RWPE2 (cell line): ENCODE results near the gene EEF1AKMT1.
"Not testable (repeated sequence)": the region's sequence is repeated elsewhere in the genome, so short reads cannot be mapped to it uniquely, and the experiment has no call there.

Experiments
- ATAC-seq: fragments of 200-7000 bp; cut with Tn5 transposase; 3 replicates; pipeline ENCODE4 v1.9.1; 2021; ENCODE audit warnings: low read depth
- DNase-seq: peaks from one replicate; pipeline ENCODE4 v3.0.0-alpha.2; 2020; ENCODE audit warnings: low spot score
- H3K27ac ChIP-seq: fragments of 450-650 bp; 2 replicates; pipeline ENCODE4 v1.5.1; 2017; ENCODE audit warnings: mild to moderate bottlenecking; ENCODE audit not compliant: poor library complexity, severe bottlenecking
- H3K27me3 ChIP-seq: fragments of 250-450 bp; sonication (Bioruptor Pico); 2 replicates; pipeline ENCODE4 v1.5.1; 2021; ENCODE audit warnings: mild to moderate bottlenecking, moderate library complexity; ENCODE audit not compliant: insufficient read depth, poor library complexity, severe bottlenecking
- H3K36me3 ChIP-seq: fragments of 250-450 bp; sonication (Bioruptor Pico); 2 replicates; pipeline ENCODE4 v1.5.1; 2020; ENCODE audit warnings: low read depth, mild to moderate bottlenecking, moderate library complexity
- H3K4me1 ChIP-seq: fragments of 250-450 bp; sonication (Bioruptor Pico); 2 replicates; pipeline ENCODE4 v1.5.1; 2021; ENCODE audit warnings: mild to moderate bottlenecking, moderate library complexity; ENCODE audit not compliant: insufficient read depth, poor library complexity, severe bottlenecking
- H3K4me3 ChIP-seq: fragments of 250-450 bp; sonication (Bioruptor Pico); 2 replicates; pipeline ENCODE4 v1.5.1; 2021; ENCODE audit warnings: mild to moderate bottlenecking, moderate library complexity; ENCODE audit not compliant: severe bottlenecking
- H3K9me3 ChIP-seq: fragments of 250-450 bp; sonication (Bioruptor Pico); 2 replicates; pipeline ENCODE4 v1.5.1; 2021; ENCODE audit warnings: mild to moderate bottlenecking, moderate library complexity; ENCODE audit not compliant: severe bottlenecking
- CTCF ChIP-seq: fragments of 450-650 bp; IDR thresholded peaks from one replicate; pipeline ENCODE4 v1.5.1; 2017; ENCODE audit warnings: mild to moderate bottlenecking, moderate library complexity; ENCODE audit not compliant: poor library complexity, severe bottlenecking

EEF1AKMT1 gene

DNA sequence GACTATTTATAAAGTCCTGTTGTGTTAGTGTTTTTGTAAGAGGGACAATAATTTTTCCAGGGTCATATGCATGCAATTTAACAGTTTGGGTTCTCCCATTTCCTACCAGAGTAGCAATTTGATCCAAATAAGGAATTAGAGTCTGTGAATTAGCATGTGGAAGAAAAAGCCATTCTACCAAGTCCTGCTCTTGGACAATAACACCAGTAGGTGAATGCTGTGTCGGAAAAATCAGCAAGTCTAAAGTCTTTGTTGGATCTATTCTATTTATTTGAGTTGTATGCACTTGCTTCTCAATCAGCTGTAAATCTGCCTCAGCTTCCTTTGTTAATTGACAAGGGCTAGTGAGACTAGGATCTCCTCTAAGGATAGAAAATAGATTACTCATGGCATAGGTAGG, 91.7 kb downstream of the EEF1AKMT1 start:
- Histone ChIP-seq H3K27ac (no peak overlapping the region), H3K4me3 (no peak overlapping the region), H3K27me3 (no peaks in the 10 kb centered on the region), H3K4me1 (no peaks in the 10 kb centered on the region), H3K36me3 (no peaks in the 10 kb centered on the region), H3K9me3 (no peaks in the 10 kb centered on the region)
- ATAC-seq (no peak), DNase-seq (no peak)
- TF ChIP-seq CTCF, result no peak

DNA sequence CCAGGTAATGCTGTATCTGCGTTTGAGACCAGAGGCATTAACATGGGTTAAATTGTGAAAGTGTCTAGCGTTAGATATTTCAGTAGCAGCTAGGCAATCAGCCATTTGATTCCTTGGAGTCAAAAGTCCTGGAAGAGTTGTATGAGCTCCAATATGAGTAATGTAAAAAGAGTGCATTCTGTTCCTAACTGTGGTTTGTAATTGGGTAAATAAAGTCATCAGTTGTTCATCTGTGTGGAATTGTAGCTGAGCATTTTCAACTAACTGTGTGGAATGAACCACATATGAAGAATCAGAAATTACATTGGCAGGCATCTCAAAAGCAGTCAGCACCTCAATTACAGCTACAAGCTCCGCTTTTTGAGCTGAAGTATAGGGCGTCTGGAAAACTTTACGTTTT, 92.3 kb downstream of the EEF1AKMT1 start:
- not testable (repeated sequence) for H3K9me3 ChIP-seq, H3K4me1 ChIP-seq, ATAC-seq, H3K27ac ChIP-seq, DNase-seq, H3K27me3 ChIP-seq, H3K4me3 ChIP-seq, H3K36me3 ChIP-seq

- H3K27ac ChIP-seq, result no peak overlapping the region
- DNase-seq, result no peak
- H3K4me1 ChIP-seq, result no peaks in the 10 kb centered on the region
- H3K27me3 ChIP-seq, result no peaks in the 10 kb centered on the region
- ATAC-seq, result no peak
- H3K36me3 ChIP-seq, result no peaks in the 10 kb centered on the region
- no peak for TF ChIP-seq CTCF
- no peaks in the 10 kb centered on the region for H3K9me3 ChIP-seq
- H3K4me3 ChIP-seq, result no peak overlapping the region
Measured at GRCh38 chr13:20680416-20681080, 93.2 kb downstream of the EEF1AKMT1 start.

GRCh38 chr13:20679879-20680278, 93.9 kb downstream of the EEF1AKMT1 start:
- ATAC-seq, result no peak
- Histone ChIP-seq H3K4me3 (no peak overlapping the region), H3K9me3 (no peaks in the 10 kb centered on the region), H3K4me1 (no peaks in the 10 kb centered on the region), H3K27me3 (no peaks in the 10 kb centered on the region), H3K36me3 (no peaks in the 10 kb centered on the region), H3K27ac (no peak overlapping the region)
- DNase-seq, result no peak
- TF ChIP-seq CTCF, result no peak
